Peyer's patch (tissue), 4 donors: ENCODE results near the gene RASA3.

Experiments used
- CTCF ChIP-seq, 6 experiments: fragments of 450-650 bp in 4 of 6; fragments of 200-600 bp in 2 of 6; sonication (generic) in 1 of 6; IDR thresholded peaks; one replicate each; pipeline ENCODE4 v1.5.1; 2017 to 2019; ENCODE audit warnings: antibody characterized with exemption in 6 of 6, mild to moderate bottlenecking in 3 of 6, moderate library complexity in 1 of 6
- POLR2A ChIP-seq, 2 donors: fragments of 450-650 bp; IDR thresholded peaks; one replicate each; pipeline ENCODE4 v1.5.1; 2017; ENCODE audit warnings: antibody characterized with exemption in 2 of 2, mild to moderate bottlenecking in 2 of 2, moderate library complexity in 2 of 2

GRCh38 chr13:114152285-114152645 is 19.8 kb upstream of the RASA3 start:
- TF ChIP-seq CTCF (IDR thresholded peaks at IDR 0.05) (no peak), POLR2A (IDR thresholded peaks at IDR 0.05) (no peak)
